SU-DHL-6 (cell line): ENCODE measurements around the gene FOXB1.

Experiments
- H2AFZ ChIP-seq: fragments of 200-600 bp; sonication (generic); 2 replicates; pipeline ENCODE4 v1.6.1; 2014; ENCODE audit warnings: low read depth, mild to moderate bottlenecking, moderate library complexity, mixed read lengths, antibody characterized with exemption, low read length; ENCODE audit not compliant: severe bottlenecking
- H3F3A ChIP-seq: fragments of 200-600 bp; shearing (Covaris generic); 2 replicates; pipeline ENCODE4 v1.6.0; 2016; ENCODE audit warnings: antibody characterized with exemption, mild to moderate bottlenecking; ENCODE audit not compliant: insufficient read depth
- H3K27ac ChIP-seq: fragments of 200-600 bp; sonication (generic); 2 replicates; pipeline ENCODE4 v1.5.1; 2016; ENCODE audit warnings: low read depth, mild to moderate bottlenecking, low read length, moderate library complexity, mixed read lengths
- H3K27me3 ChIP-seq: fragments of 200-600 bp; sonication (generic), shearing (Covaris generic); 2 replicates; pipeline ENCODE4 v1.6.0; 2014; ENCODE audit warnings: mild to moderate bottlenecking, low read length
- H3K36me3 ChIP-seq: fragments of 200-600 bp; sonication (generic); 2 replicates; pipeline ENCODE4 v1.6.1; 2014; ENCODE audit warnings: mild to moderate bottlenecking, low read length, mixed read lengths
- H3K4me2 ChIP-seq: fragments of 300-600, 200-600 bp; shearing (Covaris generic), sonication (generic); 2 replicates; pipeline ENCODE4 v1.6.0; 2014; ENCODE audit warnings: low read length, low read depth, mild to moderate bottlenecking; ENCODE audit not compliant: poor library complexity, severe bottlenecking
- H3K4me3 ChIP-seq: fragments of 200-600 bp; sonication (generic); 2 replicates; pipeline ENCODE4 v1.5.1; 2014; ENCODE audit warnings: antibody characterized with exemption, low read length, mild to moderate bottlenecking, mixed read lengths; ENCODE audit not compliant: insufficient read depth, poor library complexity, severe bottlenecking
- H3K79me2 ChIP-seq: fragments of 200-600 bp; sonication (generic); 2 replicates; pipeline ENCODE4 v1.6.1; 2014; ENCODE audit warnings: mild to moderate bottlenecking, low read length, moderate library complexity; ENCODE audit not compliant: insufficient read depth
- H3K9ac ChIP-seq: fragments of 200-600 bp; sonication (generic); 2 replicates; pipeline ENCODE4 v1.7.0; 2014; ENCODE audit warnings: mild to moderate bottlenecking, low read length
- H3K9me2 ChIP-seq: fragments of 200-600 bp; sonication (generic); replicated peaks from 2 replicates; pipeline ENCODE4 v1.6.1; 2014; ENCODE audit warnings: low read length; ENCODE audit not compliant: insufficient read depth
- H3K9me3 ChIP-seq: fragments of 200-600 bp; sonication (generic); 2 replicates; pipeline ENCODE4 v1.6.1; 2014; ENCODE audit warnings: low read length, mixed read lengths; ENCODE audit not compliant: insufficient read depth
- H4K20me1 ChIP-seq: fragments of 200-600 bp; sonication (generic); 2 replicates; pipeline ENCODE4 v1.6.1; 2014; ENCODE audit warnings: low read depth, mild to moderate bottlenecking, antibody characterized with exemption, low read length, moderate library complexity, mixed read lengths
- EZH2phosphoT487 ChIP-seq: fragments of 200-600 bp; sonication (generic), shearing (Covaris generic); conservative IDR thresholded peaks from 2 replicates; pipeline ENCODE4 v1.6.1; 2018; ENCODE audit warnings: mild to moderate bottlenecking, antibody characterized with exemption, low read length, moderate library complexity, mixed read lengths
- TF ChIP-seq, protein P1 (sequence below): fragments of 200-600 bp; sonication (generic); IDR thresholded peaks from one replicate; pipeline ENCODE4 v1.5.1; 2017; ENCODE audit warnings: antibody characterized with exemption, mild to moderate bottlenecking, low read length, moderate library complexity; ENCODE audit not compliant: insufficient read depth, poor library complexity, severe bottlenecking

Gene FOXB1

DNA sequence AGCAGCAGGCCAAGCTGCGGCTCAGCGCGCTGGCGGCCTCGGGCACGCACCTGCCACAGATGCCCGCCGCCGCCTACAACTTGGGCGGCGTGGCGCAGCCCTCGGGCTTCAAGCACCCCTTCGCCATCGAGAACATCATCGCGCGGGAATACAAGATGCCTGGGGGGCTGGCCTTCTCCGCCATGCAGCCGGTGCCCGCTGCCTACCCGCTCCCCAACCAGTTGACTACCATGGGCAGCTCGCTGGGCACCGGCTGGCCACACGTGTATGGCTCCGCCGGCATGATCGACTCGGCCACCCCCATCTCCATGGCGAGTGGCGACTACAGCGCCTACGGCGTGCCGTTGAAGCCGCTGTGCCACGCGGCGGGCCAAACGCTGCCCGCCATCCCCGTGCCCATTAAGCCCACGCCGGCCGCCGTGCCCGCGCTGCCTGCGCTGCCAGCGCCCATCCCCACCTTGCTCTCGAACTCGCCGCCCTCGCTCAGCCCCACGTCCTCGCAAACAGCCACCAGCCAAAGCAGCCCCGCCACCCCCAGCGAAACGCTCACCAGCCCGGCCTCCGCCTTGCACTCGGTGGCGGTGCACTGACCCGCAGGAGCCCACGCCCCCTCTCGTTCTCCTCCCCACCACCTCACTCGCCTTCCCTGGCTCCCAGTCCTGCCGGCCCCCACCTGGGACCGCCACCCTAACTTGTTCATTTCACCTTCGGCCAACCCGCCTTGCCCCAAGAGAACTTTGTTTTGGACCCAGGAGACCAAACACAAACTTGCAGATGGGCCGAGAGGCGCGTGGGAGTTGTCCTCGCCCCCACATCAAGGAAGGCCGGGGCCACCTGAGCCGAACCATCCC is 1.5 kb downstream of the FOXB1 start:
- Histone ChIP-seq H3K9ac (no peak overlapping the region), H2AFZ (peak overlapping the region; percentile 30), H3K4me2 (peak overlapping the region; percentile 33)

DNA sequence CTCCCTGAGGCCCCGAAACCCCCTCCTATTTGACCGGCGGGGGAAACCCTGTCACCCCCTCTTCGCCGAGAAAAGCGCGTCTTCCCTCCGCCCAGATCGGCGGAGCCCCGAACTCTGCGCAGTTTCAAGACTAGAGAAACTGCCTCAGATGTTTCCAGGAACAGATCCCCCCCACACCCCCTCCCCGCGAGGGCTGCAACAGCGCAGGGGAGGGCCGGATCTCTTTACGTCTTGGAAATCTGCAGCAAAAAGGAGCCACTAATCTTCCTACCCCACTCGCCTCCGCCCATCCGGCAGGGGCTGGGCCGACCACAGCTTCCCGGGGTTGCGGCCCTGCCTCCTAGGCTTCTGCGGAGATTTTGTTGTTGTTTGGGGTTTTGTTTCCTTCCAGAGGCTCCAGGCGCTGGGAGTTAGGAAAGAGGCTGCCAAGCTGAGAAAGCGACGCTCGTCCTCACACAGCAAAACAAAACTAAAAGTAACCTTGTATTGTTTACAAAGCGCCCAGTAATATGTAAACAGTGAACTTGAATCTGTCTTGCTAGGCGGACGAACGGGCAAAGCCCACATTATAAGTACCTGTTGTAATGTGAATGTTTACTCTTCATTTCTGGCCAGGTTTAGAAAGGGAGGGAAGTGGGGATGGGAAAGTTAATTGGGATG is 2.2 kb downstream of the FOXB1 start:
- Histone ChIP-seq H3K27ac (no peak overlapping the region), H3K27me3 (no peaks in the 10 kb centered on the region)

More for the DNA sequence above, 1.5 kb downstream of the FOXB1 start:
- no peaks in the 10 kb centered on the region for H3K36me3 ChIP-seq
- no peak for TF ChIP-seq EZH2phosphoT487
- TF ChIP-seq, protein P1, sequence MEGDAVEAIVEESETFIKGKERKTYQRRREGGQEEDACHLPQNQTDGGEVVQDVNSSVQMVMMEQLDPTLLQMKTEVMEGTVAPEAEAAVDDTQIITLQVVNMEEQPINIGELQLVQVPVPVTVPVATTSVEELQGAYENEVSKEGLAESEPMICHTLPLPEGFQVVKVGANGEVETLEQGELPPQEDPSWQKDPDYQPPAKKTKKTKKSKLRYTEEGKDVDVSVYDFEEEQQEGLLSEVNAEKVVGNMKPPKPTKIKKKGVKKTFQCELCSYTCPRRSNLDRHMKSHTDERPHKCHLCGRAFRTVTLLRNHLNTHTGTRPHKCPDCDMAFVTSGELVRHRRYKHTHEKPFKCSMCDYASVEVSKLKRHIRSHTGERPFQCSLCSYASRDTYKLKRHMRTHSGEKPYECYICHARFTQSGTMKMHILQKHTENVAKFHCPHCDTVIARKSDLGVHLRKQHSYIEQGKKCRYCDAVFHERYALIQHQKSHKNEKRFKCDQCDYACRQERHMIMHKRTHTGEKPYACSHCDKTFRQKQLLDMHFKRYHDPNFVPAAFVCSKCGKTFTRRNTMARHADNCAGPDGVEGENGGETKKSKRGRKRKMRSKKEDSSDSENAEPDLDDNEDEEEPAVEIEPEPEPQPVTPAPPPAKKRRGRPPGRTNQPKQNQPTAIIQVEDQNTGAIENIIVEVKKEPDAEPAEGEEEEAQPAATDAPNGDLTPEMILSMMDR = no peak
- no peaks in the 10 kb centered on the region for H3K9me3 ChIP-seq
- no peak overlapping the region for H3K4me3 ChIP-seq
- no peaks in the 10 kb centered on the region for H4K20me1 ChIP-seq
- no peaks in the 10 kb centered on the region for H3K79me2 ChIP-seq
- no peaks in the 10 kb centered on the region for H3F3A ChIP-seq
- H3K27me3 ChIP-seq = no peaks in the 10 kb centered on the region
- H3K9me2 ChIP-seq = no peaks in the 10 kb centered on the region
- no peak overlapping the region for H3K27ac ChIP-seq

DNA sequence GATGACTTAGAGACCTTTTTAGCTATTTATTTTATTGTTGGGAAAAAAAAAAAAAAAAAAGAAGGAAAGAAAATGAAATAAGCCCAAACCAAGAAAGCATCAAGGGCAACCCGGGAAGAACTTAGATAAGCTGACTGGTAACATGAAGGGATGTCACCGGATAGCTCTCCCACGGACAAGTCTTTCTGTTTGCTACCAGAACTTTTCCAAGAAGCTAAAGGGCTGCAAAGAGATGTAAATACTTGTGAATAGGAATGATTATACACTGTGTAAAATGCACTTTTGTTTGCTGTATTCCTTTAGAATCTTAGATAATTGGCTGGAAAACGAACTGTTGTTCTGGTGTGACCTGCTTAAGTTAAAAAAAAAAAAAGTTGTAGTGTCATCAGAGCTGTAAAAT is 2.8 kb downstream of the FOXB1 start:
- no peaks in the 10 kb centered on the region for H3K79me2 ChIP-seq
- no peak overlapping the region for H3K4me3 ChIP-seq
- H3K27ac ChIP-seq = no peak overlapping the region
- H3K9me2 ChIP-seq = no peaks in the 10 kb centered on the region
- H4K20me1 ChIP-seq = no peaks in the 10 kb centered on the region
- TF ChIP-seq, protein P1 = no peak
- no peak for TF ChIP-seq EZH2phosphoT487
- no peaks in the 10 kb centered on the region for H3K9me3 ChIP-seq
- no peaks in the 10 kb centered on the region for H3K27me3 ChIP-seq
- H3K36me3 ChIP-seq = no peaks in the 10 kb centered on the region
- H3K9ac ChIP-seq = no peak overlapping the region
- H3K4me2 ChIP-seq = no peak overlapping the region
- H3F3A ChIP-seq = no peaks in the 10 kb centered on the region
- no peak overlapping the region for H2AFZ ChIP-seq

More for the DNA sequence above, 2.2 kb downstream of the FOXB1 start:
- Histone ChIP-seq H3K79me2 (no peaks in the 10 kb centered on the region), H3K4me3 (no peak overlapping the region), H3K9ac (no peak overlapping the region), H3F3A (no peaks in the 10 kb centered on the region), H3K36me3 (no peaks in the 10 kb centered on the region), H3K9me3 (no peaks in the 10 kb centered on the region), H4K20me1 (no peaks in the 10 kb centered on the region), H3K4me2 (peak overlapping the region; percentile 33), H3K9me2 (no peaks in the 10 kb centered on the region), H2AFZ (peak overlapping the region; percentile 30)
- TF ChIP-seq, protein P1 = no peak
- TF ChIP-seq EZH2phosphoT487 = no peak
